ENCODE results near the gene SPON1.
"Not testable (repeated sequence)": the region's sequence is repeated elsewhere in the genome, so short reads cannot be mapped to it uniquely, and the experiment has no call there.

The SPON1 gene

DNA sequence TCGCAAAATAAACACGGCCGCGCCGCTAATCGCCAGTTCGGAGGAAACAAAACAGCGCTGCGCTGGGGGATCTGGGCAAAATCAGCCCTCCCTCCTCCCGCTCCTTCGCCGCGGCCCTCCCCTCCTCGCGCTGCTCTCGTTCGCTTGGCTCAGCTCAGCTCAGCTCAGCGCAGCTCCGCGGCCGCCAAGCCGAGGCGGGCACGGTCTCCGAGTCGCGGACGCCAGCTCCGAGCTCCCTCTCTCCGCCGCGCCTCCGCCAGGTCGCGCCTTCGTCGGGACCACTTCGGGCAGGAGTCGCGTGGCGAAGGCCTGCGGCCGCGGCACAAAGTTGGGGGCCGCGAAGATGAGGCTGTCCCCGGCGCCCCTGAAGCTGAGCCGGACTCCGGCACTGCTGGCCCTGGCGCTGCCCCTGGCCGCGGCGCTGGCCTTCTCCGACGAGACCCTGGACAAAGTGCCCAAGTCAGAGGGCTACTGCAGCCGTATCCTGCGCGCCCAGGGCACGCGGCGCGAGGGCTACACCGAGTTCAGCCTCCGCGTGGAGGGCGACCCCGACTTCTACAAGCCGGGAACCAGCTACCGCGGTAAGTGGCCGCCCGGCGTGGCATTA lies at the start of gene SPON1:
Gene SPON1 (plus strand): TSS at position 162 of the 607 bp plus-strand sequence. CDS start 182 bp downstream, at position 344.
- no peak for DNase-seq

DNA sequence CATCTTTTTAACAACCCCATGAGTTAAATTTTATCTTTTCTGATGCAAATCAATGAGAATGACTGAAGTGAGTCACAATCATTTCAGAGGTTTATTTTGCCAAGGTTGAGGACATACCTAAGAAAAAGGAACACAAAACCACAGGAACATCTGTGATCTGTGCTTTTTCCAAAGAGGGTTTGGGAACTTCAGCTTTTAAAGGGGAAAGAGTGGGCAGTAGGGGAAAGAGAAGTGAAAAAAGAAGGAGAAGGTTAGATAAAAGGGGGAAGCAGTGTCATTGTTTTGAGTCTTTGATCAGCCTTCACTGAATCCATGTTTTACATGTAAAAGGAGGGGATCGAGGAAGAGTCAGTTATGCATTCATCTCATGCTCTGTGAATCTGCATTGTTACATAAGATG lies 45.3 kb upstream of the SPON1 start:
- DNase-seq = no peak

DNA sequence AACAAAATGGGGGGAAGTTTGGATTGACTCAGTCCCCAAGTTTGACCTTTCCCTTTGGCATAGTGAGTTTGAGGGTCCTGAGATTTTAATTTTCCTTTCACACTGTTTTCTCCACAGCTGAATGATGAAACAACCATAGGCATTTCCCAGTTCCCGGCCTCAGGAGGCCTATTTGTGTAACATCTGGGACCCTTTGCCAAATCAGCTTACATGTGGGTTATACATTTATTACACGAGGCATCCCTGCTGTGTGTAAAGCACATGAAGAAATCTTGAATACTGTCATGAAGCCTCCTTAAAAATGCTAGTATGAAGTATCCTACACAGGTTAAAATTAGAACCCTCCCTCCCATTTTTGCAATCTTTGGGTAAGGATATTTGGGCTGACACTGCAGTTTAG lies 44.6 kb upstream of the SPON1 start:
- no peak for DNase-seq

DNA sequence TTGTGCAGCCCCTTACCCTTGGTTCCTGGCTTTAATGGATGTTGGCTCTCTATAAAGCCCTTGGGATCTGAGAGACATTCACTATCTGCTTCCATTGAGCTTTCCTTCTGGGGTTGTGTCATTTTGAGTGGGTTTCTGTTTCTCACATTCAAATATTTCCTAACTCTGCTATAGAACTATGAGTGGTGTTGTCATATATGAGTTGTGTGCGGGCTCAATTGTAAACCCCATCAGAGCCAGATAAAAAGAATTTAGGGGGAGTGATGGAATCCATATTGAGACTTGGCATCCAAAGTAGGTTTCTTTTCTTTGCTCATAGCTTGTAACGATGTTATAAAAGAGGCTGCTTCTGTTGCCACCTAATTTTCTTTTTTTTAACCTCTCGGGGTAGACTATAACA lies 41.8 kb upstream of the SPON1 start:
- DNase-seq = no peak

DNA sequence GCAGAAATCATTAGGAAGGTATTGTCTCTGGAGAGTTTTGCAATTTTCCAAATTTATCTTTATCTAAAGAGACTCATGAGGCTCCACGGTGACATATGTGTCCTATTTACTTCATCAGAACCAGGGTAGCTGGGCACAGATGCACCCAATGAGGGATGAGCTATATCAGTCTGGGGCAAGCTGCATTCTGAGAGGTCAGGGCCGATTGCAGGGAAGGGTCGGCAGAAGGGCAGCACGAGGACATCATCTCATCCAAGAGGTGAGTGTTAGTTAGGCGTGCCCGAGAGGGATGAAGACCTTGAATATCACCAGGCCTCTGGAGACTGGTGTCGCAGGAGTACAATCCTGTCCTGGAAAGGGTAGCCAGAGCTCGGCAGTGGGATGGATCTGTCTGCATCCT lies 41.0 kb upstream of the SPON1 start:
- DNase-seq = no peak

DNA sequence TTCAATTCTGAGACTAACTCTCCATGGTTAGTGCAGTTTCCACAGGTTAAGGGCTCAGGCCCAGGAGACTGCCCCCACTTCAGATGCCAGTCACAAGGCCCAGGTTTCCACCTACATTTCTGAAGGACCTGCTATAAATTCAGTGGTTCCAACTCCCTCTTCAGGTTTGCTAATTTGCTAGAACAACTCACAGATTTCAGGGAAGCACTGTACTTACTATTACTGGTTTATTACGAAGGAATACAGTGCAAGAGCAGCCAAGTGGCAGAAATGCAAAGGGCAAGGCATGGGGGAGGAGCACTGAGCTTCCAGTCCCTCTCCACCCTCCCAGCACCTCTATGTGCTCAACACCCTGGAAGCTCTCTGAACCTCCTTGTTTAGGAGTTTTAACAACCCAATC lies 39.3 kb upstream of the SPON1 start:
- DNase-seq = no peak

DNA sequence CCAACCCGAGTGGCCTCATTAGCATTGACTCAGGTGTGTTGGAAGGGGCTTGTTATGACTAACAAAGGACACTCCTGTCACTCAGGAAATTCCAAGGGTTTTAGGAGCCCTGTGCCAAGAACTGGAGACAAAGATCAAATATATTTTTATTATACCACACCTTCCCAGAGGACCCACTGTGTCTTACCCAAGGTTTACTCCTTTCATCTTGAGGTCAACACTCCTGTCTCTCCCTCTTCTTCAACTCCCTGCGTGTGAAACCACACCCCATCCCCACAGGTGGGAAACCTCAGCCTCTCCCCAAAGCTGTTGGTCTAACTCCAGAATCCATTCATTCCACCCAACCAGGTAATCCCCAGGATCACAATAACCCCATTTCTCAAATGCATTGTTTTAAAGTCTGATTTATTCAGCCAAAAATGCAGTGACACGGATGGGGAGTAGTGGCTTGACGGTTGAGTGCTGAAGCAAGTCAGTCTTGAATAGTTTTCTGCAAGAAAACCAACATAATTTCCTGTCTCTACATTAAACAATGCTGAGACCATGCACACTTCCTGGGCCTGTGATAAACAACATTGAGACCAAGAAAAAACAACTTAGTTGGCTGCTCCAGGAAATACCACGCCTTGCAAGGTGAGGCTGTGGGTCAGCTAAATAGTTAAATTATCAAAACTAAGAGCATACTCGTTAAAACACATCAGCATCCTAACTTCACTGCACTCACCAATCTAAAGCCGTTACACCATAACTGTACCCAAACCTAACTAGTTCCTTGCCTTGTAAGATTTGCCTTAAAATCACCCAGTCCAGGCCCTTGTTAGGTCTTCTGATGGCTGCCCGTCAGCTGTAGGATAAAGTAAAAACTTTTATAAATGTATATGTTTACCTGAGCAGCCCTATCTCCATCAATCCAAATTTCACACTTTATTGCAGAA lies 38.5 kb upstream of the SPON1 start:
- DNase-seq = no peak

DNA sequence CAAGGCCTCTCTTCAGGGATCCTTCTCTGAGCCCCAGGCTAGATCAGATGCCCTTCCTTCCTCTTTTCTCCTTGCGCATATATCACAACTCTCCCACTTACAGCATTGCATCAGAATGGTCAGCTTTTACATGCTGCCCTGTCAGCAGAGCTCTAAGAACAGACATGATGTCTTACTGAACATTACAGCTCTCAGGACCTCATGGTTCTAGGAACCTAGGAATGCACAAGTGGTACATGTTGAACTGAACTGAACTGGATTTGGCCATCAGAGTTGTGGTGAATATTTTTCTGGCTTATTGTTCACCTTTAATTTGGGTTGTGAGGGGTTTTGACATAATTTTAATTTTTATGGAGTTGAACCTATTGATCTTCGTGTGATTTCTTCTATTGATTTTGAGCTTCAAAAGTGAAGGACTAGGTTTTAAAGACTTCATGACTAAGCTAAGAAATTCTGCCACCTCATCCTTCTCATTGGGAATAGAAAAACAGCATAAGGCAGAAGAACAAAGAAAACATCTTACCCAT lies 37.7 kb upstream of the SPON1 start:
- DNase-seq = no peak

DNA sequence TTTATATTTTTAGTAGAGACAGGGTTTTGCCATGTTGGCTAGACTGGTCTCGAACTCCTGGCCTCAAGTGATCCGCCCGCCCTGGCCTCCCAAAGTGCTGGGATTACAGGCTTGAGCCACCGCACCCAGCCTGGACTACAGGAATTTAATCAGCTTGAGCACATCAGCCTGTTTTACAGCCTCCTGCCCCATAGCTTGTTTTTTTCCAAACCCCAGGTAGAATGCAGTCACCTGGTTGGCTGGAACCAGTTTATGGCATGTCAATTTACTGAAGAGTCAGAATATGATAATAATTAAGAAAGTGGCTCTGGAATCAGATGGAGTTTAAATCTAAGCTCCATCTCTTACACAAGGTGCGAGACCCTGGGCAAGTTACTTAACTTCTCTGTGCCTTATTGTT lies 36.2 kb upstream of the SPON1 start:
- DNase-seq = not testable (repeated sequence)

DNA sequence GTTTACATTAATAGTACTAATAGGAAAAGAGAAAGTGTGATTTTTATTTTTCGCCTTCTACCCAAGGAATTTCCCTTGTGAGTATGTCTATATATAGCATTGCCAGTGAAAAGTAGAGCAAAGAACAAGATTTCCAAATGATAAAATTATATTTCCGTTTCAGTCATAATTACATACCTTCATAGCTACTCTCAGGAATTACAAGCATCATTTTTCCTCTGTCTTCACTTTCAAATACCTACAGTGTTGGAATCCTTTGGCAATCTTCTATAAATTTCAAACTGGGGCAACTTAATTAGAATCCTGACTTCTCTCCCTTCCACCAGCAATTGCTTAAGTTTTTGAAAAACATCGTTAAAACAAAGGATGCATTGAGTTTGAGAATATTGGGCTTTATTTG lies 35.5 kb upstream of the SPON1 start:
- DNase-seq = no peak

DNA sequence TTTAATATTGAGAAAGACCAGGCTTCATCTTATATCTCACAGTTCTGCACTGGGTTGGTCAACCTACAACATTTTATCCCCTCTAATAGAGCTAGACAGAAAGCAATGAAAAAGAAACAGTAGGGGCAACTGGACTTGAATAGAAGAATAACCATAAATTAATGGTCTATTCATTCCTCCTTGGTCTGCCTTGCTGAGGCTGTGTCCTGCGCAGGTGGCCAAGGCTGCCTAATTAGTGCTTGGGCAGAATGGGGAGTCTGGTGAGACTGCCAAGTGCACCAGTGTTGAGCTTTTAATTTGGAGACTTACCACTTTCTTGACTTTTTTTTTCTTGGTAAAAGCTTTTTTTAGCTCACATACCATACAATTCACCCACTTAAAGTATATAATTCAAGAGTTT lies 35.0 kb upstream of the SPON1 start:
- no peak for DNase-seq

DNA sequence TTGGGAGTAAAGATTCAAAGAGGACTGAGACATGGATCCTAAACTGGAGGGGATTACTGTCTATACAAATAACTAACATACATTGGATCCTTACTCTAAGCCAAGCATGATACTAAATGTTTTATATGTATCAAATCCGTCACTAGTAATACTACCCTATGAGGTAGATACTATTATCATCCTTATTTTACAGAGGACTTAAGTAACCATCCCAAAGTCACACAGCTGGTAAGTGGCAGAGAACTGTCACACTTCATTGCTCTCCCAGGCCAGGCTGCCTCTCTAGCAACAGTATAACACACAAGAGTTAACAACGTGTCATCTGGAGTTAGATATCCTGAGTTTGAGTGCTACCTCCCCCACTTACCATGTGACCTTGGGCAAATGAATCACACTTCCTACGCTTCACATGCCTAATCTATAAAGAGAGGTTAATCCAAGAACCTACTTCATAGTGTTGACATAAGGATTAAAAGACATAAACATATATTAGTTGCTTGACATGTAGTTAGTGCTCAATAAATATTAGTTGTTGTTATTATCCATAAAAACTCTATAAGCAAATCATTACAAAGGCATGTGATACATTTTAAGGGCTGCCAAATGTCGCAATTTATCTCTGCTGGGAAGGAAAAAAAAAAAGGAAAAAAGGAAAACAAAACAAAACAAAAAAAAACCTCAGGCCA lies 33.8 kb upstream of the SPON1 start:
- no peak for DNase-seq

DNA sequence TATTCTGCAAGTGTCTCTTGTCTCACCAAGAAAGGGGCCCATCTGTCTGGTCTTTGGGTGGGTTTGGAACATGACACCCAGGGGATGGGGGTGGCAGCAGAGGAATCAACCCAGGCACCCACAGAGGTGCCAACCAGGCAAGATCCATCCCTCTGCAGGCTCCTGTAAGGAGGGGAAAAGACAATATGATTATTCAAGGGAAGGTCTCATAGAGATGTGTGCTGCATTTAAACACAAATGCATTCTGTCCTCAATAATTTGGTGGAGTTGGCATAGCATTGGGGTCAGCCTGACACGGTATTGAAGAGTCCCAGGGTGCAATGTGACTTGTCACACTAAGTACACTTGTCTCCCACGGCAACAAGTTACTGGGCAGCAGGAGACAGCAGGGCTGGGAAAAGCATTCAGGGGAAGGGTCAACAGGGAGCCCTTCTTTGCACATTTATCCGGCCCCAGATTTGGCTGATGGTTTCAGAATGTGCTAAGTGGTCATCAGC lies 33.1 kb upstream of the SPON1 start:
- DNase-seq = no peak

DNA sequence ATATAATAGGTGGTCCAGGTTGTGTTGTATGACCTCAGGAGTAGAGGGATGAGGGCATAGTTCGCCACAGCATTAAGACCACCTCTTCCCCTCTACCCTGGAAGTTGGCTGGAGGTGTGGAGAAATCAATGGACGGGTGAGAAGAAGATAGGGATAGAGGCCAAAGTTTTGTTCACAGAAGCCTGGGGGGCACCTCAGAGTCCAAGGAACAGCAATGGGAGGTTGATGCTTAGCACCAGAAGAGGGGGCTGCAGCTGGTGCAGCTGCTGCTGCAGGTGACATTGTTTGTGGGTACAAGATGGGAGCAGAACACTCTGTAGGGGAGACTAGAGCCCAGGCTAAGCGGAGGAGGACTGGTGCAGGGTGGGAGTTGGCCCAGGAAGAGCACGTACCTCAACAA lies 31.2 kb upstream of the SPON1 start:
- no peak for DNase-seq

DNA sequence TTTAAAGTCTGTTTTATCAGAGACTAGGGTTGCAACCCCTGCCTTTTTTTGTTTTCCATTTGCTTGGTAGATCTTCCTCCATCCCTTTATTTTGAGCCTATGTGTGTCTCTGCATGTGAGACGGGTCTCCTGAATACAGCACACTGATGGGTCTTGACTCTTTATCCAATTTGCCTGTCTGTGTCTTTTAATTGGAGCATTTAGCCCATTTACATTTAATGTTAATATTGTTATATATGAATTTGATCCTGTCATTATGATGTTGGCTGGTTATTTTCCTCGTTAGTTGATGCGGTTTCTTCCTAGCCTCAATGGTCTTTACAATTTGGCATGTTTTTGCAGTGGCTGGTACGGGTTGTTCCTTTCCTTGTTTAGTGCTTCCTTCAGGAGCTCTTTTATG lies 25.4 kb upstream of the SPON1 start:
- not testable (repeated sequence) for DNase-seq

DNA sequence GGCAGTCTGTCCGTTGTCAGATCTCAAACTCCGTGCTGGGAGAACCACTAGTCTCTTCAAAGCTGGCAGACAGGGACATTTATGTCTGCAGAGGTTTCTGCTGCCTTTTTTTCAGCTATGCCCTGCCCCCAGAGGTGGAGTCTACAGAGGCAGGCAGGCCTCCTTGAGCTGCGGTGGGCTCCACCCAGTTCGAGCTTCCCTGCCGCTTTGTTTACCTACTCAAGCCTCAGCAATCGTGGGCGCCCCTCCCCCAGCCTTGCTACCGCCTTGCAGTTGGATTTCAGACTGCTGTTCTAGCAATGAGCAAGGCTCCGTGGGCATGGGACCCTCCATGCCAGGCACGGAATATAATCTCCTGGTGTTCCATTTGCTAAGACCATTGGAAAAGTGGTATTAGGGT lies 23.7 kb upstream of the SPON1 start:
- not testable (repeated sequence) for DNase-seq

DNA sequence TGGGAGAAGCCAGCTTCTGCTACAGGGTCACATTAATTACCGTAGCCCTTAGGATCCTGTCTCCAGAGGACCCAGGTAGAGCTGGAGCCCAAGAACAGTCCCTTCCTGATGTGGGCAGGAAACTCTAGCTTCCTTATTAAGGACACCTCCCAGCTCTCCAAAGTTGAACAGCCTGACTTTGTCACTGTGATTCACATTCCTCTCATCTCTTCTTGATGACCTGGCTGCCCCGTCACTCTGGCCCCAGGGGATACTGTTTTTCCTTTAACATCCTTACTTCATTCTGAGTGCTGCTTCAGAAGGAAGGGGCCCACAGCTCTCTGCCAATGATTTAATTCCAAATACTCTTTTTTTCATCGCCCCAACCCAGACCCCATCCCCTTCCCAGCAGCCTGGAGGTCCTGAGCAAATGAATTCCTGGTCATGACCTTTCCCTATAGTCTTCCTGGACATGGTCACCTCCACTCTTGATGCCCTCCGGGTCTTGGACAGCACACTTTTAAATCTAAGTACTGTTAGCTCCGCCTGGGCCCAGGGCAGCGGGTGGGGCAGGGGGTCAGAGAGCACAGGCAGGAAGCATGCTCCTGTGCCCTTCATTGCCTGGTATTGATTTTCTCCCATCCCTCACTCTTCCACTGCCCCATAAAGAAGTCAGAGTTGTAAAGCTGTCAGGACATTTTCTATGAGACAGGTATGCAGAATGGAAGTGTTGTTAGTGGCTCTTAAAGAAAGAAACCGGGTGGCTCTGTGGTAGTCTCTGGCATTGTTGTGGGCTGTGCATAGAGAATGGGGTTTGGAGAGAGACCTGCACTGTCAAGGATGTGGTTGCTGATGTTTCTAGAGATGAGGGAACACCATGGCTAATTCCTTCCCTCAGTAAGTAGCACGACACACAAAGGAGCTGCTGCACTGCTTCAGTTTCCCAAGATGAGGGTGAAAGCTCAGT lies 22.3 kb upstream of the SPON1 start:
- DNase-seq = no peak

DNA sequence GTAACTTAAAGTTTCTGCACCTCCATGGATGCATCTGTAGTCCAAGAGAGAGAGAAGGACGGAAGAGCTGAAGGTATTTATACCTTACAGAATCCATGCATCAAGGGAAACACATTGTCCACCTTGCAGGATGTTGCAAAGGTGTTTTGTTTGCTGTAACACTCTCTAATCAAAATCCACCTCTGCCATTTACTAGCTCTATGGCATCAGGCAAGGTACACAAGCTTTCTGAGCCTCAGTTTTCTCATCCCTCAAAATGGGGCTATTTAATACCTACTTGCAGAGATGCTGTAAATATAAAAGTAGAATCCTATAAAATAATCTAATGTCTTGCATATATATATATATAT lies 21.6 kb upstream of the SPON1 start:
- no peak for DNase-seq

DNA sequence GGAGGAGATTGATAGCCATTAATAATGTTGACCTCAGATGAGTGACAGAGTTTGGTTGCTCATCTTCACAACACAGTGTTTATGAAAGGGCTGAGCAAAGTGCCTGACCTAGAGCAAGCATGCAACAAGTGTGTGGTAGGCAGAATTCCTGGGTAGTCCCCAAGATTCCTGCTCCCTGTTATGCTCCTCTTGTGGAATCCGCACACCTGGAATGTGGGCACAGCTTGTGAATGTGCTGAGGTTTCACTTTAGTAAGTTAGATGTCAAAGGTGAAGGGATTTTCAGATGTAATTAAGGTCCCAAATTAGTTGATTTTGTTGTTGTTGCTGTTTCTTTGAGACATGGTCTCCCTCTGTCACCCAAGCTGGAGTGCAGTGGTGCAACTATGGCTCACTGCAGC lies 20.7 kb upstream of the SPON1 start:
- DNase-seq = no peak

DNA sequence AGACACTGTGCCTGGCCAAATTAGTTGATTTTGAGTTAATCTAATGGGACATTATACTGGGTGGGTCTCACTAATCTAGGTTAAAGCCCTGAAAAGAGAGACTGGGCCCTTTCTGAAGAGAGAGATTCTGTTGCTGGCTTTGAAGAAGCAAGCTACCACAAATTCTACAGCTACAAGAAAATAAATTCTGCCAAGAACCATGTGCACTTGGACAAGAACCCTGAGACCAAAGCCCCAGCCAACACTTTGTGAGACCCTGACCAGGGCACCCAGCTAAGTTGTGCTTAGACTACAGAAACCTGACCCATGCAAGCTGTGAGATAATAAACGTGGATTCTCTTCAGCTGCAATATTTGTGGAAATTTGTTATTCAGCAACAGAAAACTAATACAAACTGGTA lies 20.1 kb upstream of the SPON1 start:
- DNase-seq = no peak

DNA sequence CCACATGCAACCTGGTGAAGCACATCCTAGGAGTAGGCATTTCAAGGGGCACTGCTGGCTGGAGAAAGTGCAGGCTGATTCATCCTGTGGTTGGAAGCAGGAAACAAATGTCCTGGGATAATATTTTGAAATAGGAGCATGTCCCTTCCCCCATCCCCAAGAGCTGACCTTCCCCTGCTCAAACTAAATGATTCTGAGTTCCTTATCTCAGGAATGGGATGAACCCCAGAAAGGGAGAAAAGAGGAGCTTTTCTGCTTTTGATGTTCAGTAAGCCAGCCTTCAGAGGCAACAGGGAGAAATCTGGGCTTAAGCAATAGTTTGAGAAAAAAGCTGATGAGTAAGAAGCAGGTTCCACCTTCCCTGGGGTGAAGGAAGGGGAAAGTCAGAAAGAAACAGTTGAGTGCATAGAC lies 19.5 kb upstream of the SPON1 start:
- DNase-seq = no peak

DNA sequence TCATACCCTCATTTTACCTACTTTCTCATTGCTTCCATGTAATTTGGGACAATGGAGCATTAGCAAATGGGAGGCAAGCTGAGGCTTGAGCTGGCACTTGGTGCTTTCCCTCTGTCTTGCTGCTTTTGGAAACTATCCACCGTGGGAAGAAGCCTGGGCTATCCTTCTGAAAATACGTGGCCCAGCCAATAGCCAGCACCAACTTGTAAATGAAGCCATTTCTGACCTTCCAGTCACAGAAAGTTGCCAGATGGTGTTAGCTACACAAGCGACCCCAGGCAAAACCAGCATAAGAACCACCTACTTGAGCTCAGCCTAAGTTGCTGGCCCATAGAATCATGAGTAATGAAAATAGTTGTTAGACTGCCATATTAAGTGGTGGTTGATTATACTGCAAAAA lies 18.5 kb upstream of the SPON1 start:
- DNase-seq = no peak

Data from DMS79 treated with DMSO at 0.1 percent for 48 hours (cell line).